Measurements from ENCODE around the gene TMEM269.
A peak's percentile ranks its signal among the peaks of the same experiment; 100 is the strongest.
"Not testable (repeated sequence)": the region's sequence is repeated elsewhere in the genome, so short reads cannot be mapped to it uniquely, and the experiment has no call there.

The TMEM269 gene

GRCh38 chr1:42748461-42749410 lies 36.1 kb upstream of the TMEM269 start:
- DNase-seq: no peak

- no peak for DNase-seq
These were observed 34.8 kb upstream of the TMEM269 start for GRCh38 chr1:42750041-42750440.

GRCh38 chr1:42751511-42752070 lies 33.2 kb upstream of the TMEM269 start:
- not testable (repeated sequence) for DNase-seq

- DNase-seq: no peak
These were observed 32.5 kb upstream of the TMEM269 start for GRCh38 chr1:42752284-42752683.

- no peak for DNase-seq
These were observed 31.7 kb upstream of the TMEM269 start for GRCh38 chr1:42753070-42753469.

GRCh38 chr1:42756956-42757891 lies 27.6 kb upstream of the TMEM269 start:
- no peak for DNase-seq

- DNase-seq: no peak
These were observed 26.9 kb upstream of the TMEM269 start for GRCh38 chr1:42757892-42758275.

- DNase-seq: no peak
These were observed 26.1 kb upstream of the TMEM269 start for GRCh38 chr1:42758641-42759040.

GRCh38 chr1:42759114-42759513 lies 25.7 kb upstream of the TMEM269 start:
- DNase-seq: no peak

- no peak for DNase-seq
These were observed 23.2 kb upstream of the TMEM269 start for GRCh38 chr1:42761567-42761966.

GRCh38 chr1:42762269-42762668 lies 22.5 kb upstream of the TMEM269 start:
- no peak for DNase-seq

- no peak for DNase-seq
These were observed 19.5 kb upstream of the TMEM269 start for GRCh38 chr1:42765269-42765668.

GRCh38 chr1:42765832-42766740 lies 18.7 kb upstream of the TMEM269 start:
- DNase-seq: no peak

- peak; percentile 99 for DNase-seq
These were observed 17.9 kb upstream of the TMEM269 start, which contains the start of the genes C1orf50 and P3H1 for GRCh38 chr1:42766741-42767509. TSS of gene C1orf50 (plus strand) at chr1:42767249. CDS start at chr1:42767312, 63 bp downstream. TSS of gene P3H1 (minus strand) at chr1:42767028. CDS start at chr1:42766971, 57 bp downstream.

- DNase-seq: no peak
These were observed 17.2 kb upstream of the TMEM269 start for GRCh38 chr1:42767510-42768000.

- no peak for DNase-seq
These were observed 16.6 kb upstream of the TMEM269 start for GRCh38 chr1:42768172-42768571.

- DNase-seq: no peak
These were observed 15.0 kb upstream of the TMEM269 start for GRCh38 chr1:42769811-42770210.

- no peak for DNase-seq
These were observed 11.4 kb upstream of the TMEM269 start for GRCh38 chr1:42773420-42773819.

GRCh38 chr1:42774928-42775526 lies 9.8 kb upstream of the TMEM269 start:
- DNase-seq: no peak

GRCh38 chr1:42776502-42776901 lies 8.3 kb upstream of the TMEM269 start:
- DNase-seq: no peak
